ENCODE results near the gene PSME3. TPM values are rescaled to one million over a fixed set of nuclear protein-coding genes. Genes with fewer than 3 reads are reported as not detected.
"Not testable (repeated sequence)": the region's sequence is repeated elsewhere in the genome, so short reads cannot be mapped to it uniquely, and the experiment has no call there.

PSME3 gene
- total and polyA plus RNA-seq, 2 of the 13 experiments (the other 11 are each of a cell fraction or from before 2014, with no cell fraction given), result 66.3 to 135 TPM

GRCh38 chr17:42883802-42884558 lies 50.8 kb downstream of the PSME3 start:
- Histone ChIP-seq H3K36me3 (replicated peaks in 1 of 2; ENCODE audit: control insufficient read depth in 1 of 2, insufficient read depth in 2 of 2, low read length in 2 of 2) (no peaks in the 10 kb centered on the region), H3K27ac (ENCODE audit: extremely low read length, insufficient read depth, low read length) (no peak overlapping the region), H3K4me3 (replicated peaks in 1 of 3; ENCODE audit: insufficient read depth in 1 of 3, low read depth in 2 of 3, low read length in 3 of 3) (no peak overlapping the region), H2AFZ (ENCODE audit: low read length) (no peak overlapping the region), H3K4me1 (ENCODE audit: insufficient read depth, low read length) (peaks cover 99% of the 10 kb centered on the region), H3K79me2 (ENCODE audit: insufficient read depth, low read length) (no peaks in the 10 kb centered on the region), H3K27me3 (ENCODE audit: control insufficient read depth in 1 of 2, insufficient read depth in 2 of 2, low read length in 2 of 2) (no peaks in the 10 kb centered on the region), H3K4me2 (ENCODE audit: low read depth, low read length) (no peak overlapping the region), H4K20me1 (ENCODE audit: insufficient read depth, low read length) (no peaks in the 10 kb centered on the region), H3K9ac (ENCODE audit: insufficient read depth, low read depth, low read length) (no peak overlapping the region), H3K9me3 (ENCODE audit: low read length) (no peaks in the 10 kb centered on the region)
- ChIA-PET POLR2A (interaction anchor here (3.6 kb wide), 1 partner anchor 11 kb away, joined by 21 read pairs; no protein-coding TSS in a partner anchor), CTCF (ENCODE audit: low intra/inter-chr PET ratio, low total read pairs) (no interaction called here)
- FAIRE-seq, result no peak
- ATAC-seq, result no peak
- peak; percentile 72 for TF ChIP-seq ZNF629 (CRISPR knock-in tag; conservative IDR thresholded peaks at IDR 0.05)
- TF ChIP-seq NFYB (CRISPR knock-in tag; IDR thresholded peaks at IDR 0.05), result no peak
- intact Hi-C loops (cut with micrococcal nuclease; ENCODE audit: unreplicated experiment), result no loop called here
- no TSS peak for BruUV-seq (replicated peaks)
- 67% methylated on average over 7 of the region's 7 CpGs for WGBS (ENCODE audit: low lambda C conversion rate)
- DNase-seq (ENCODE audit: low spot score), result no peak
- in situ Hi-C loops (cut with HindIII; ENCODE audit: extremely low pct_ligation_motif_present, low pct_unique_long_range_greater_than_20kb), result no loop called here

GRCh38 chr17:42885806-42886205 lies 52.6 kb downstream of the PSME3 start:
- intact Hi-C loops (cut with micrococcal nuclease; ENCODE audit: unreplicated experiment), result loop anchor here (1.0 kb wide), 1 partner anchor 34 kb away; no protein-coding TSS in a partner anchor
- POLR2A ChIA-PET, result interaction anchor here (1.0 to 3.6 kb wide), 15 partner anchors 8 to 112 kb away, joined by 3 to 21 read pairs (median 6); partner anchors contain the start of genes CNTD1, COA3, PSME3 and RPL27
- Histone ChIP-seq H3K4me3 (replicated peaks in 1 of 3; ENCODE audit: insufficient read depth in 1 of 3, low read depth in 2 of 3, low read length in 3 of 3) (peak overlapping the region in 1 of 3 experiments; percentile 23; a peak in 2 of 6 replicates), H3K4me1 (ENCODE audit: insufficient read depth, low read length) (peaks cover 96% of the 10 kb centered on the region), H3K27ac (ENCODE audit: extremely low read length, insufficient read depth, low read length) (peak overlapping the region; percentile 65), H3K9ac (ENCODE audit: insufficient read depth, low read depth, low read length) (peak overlapping the region; percentile 50; the same call in 1 of the 2 replicates), H3K4me2 (ENCODE audit: low read depth, low read length) (peak overlapping the region; percentile 64)
- H3K9me3 ChIP-seq (ENCODE audit: low read length); H3K36me3 ChIP-seq (replicated peaks in 1 of 2; ENCODE audit: control insufficient read depth in 1 of 2, insufficient read depth in 2 of 2, low read length in 2 of 2); ATAC-seq; H3K27me3 ChIP-seq (ENCODE audit: control insufficient read depth in 1 of 2, insufficient read depth in 2 of 2, low read length in 2 of 2); H3K79me2 ChIP-seq (ENCODE audit: insufficient read depth, low read length); H4K20me1 ChIP-seq (ENCODE audit: insufficient read depth, low read length); H2AFZ ChIP-seq (ENCODE audit: low read length); BruUV-seq (replicated peaks); CTCF ChIA-PET (ENCODE audit: low intra/inter-chr PET ratio, low total read pairs); FAIRE-seq; in situ Hi-C loops (cut with HindIII; ENCODE audit: extremely low pct_ligation_motif_present, low pct_unique_long_range_greater_than_20kb); DNase-seq (ENCODE audit: low spot score): not testable (repeated sequence)
- TF ChIP-seq ZNF777 (CRISPR knock-in tag; IDR thresholded peaks at IDR 0.05) (0 out of 2 replicates have a peak, but pooled peaks have one; percentile 8), ZNF770 (CRISPR knock-in tag; IDR thresholded peaks at IDR 0.05) (peak; percentile 92), HOXA5 (CRISPR knock-in tag; IDR thresholded peaks at IDR 0.05) (0 out of 2 replicates have a peak, but pooled peaks have one; percentile 33), ZBTB42 (CRISPR knock-in tag; IDR thresholded peaks at IDR 0.05) (0 out of 2 replicates have a peak, but pooled peaks have one; percentile 46), ZNF24 (IDR thresholded peaks at IDR 0.05) (0 out of 2 replicates have a peak, but pooled peaks have one; percentile 14)
- 83% methylated on average over 3 of the region's 3 CpGs for WGBS (ENCODE audit: low lambda C conversion rate)

All from HepG2 (cell line).